WERI-Rb-1 (cell line): ENCODE results near the gene OTOL1.
"Not testable (repeated sequence)": the region's sequence is repeated elsewhere in the genome, so short reads cannot be mapped to it uniquely, and the experiment has no call there.

ENCODE experiments used
- DNase-seq: peaks from one replicate; pipeline ENCODE4 v3.0.0-alpha.2; 2020
- H3K27ac ChIP-seq: fragments of 250-450 bp; sonication (Bioruptor Pico); 2 replicates; pipeline ENCODE4 v1.5.1; 2020; ENCODE audit warnings: mild to moderate bottlenecking, moderate library complexity
- H3K27me3 ChIP-seq: fragments of 250-450 bp; sonication (Bioruptor Pico); 2 replicates; pipeline ENCODE4 v1.5.1; 2021; ENCODE audit warnings: mild to moderate bottlenecking, low read depth, moderate library complexity; ENCODE audit not compliant: insufficient read depth, severe bottlenecking
- H3K36me3 ChIP-seq: fragments of 250-450 bp; sonication (Bioruptor Pico); 2 replicates; pipeline ENCODE4 v1.5.1; 2020; ENCODE audit warnings: mild to moderate bottlenecking, moderate library complexity
- H3K4me3 ChIP-seq: 2 replicates; pipeline ENCODE4 v1.5.1; 2011; ENCODE audit warnings: low read depth, mild to moderate bottlenecking, control low read depth, low read length
- H3K9me3 ChIP-seq: fragments of 250-450 bp; sonication (Bioruptor Pico); 2 replicates; pipeline ENCODE4 v1.5.1; 2021; ENCODE audit warnings: mild to moderate bottlenecking, moderate library complexity; ENCODE audit not compliant: severe bottlenecking
- TF ChIP-seq, protein P1 (sequence below): IDR thresholded peaks from 2 replicates; pipeline ENCODE4 v1.5.1; 2011; ENCODE audit warnings: low read depth, mild to moderate bottlenecking, control low read depth, inconsistent platforms, low read length

The OTOL1 gene

GRCh38 chr3:161489395-161489794 lies 7.2 kb upstream of the OTOL1 start:
- Histone ChIP-seq H3K9me3 (no peaks in the 10 kb centered on the region), H3K4me3 (no peak overlapping the region), H3K27me3 (no peaks in the 10 kb centered on the region), H3K27ac (no peak overlapping the region), H3K36me3 (no peaks in the 10 kb centered on the region)
- DNase-seq, result no peak
- TF ChIP-seq, protein P1, sequence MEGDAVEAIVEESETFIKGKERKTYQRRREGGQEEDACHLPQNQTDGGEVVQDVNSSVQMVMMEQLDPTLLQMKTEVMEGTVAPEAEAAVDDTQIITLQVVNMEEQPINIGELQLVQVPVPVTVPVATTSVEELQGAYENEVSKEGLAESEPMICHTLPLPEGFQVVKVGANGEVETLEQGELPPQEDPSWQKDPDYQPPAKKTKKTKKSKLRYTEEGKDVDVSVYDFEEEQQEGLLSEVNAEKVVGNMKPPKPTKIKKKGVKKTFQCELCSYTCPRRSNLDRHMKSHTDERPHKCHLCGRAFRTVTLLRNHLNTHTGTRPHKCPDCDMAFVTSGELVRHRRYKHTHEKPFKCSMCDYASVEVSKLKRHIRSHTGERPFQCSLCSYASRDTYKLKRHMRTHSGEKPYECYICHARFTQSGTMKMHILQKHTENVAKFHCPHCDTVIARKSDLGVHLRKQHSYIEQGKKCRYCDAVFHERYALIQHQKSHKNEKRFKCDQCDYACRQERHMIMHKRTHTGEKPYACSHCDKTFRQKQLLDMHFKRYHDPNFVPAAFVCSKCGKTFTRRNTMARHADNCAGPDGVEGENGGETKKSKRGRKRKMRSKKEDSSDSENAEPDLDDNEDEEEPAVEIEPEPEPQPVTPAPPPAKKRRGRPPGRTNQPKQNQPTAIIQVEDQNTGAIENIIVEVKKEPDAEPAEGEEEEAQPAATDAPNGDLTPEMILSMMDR, result no peak

- DNase-seq, H3K4me3 ChIP-seq: not testable (repeated sequence)
Measured at GRCh38 chr3:161490845-161491244, 5.8 kb upstream of the OTOL1 start.

DNA sequence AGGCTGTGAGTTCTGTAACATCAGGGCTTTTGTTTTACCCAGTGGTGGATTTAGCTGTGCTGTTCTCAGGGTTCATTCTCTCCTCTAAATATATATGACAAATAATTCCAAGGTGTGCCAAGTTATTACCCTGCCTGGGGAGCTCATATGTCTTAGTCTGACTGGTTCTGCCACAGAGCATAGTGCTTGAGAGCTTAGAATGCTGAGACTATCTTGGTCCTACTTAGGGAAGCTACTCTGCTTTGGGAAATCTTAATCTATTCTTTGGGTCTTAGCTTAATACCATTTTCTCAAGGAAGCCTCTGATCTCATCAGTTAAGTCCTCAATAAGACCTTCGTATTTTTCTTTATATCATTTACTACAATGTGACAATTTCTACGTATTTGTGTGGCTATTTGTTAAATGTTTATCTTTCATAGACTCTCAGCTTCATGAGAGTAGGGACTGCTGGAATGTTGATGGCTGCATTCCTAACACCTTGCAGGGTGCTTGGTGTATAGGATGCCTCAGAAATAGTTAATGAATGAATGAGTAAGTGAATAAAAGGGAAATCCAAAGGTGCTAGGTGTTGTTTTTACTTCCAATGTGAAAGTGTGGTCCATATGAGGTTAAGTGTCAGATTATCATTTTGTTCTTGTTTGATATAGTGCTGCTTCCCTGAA lies 1.8 kb downstream of the OTOL1 start:
- Histone ChIP-seq H3K36me3 (no peaks in the 10 kb centered on the region), H3K27me3 (no peaks in the 10 kb centered on the region), H3K27ac (no peak overlapping the region), H3K9me3 (no peaks in the 10 kb centered on the region), H3K4me3 (no peak overlapping the region)
- TF ChIP-seq, protein P1, result no peak
- no peak for DNase-seq

More at GRCh38 chr3:161490845-161491244, 5.8 kb upstream of the OTOL1 start:
- H3K9me3 ChIP-seq, H3K27ac ChIP-seq, H3K36me3 ChIP-seq, H3K27me3 ChIP-seq: not testable (repeated sequence)

GRCh38 chr3:161500068-161500796 lies 3.6 kb downstream of the OTOL1 start:
- Histone ChIP-seq H3K36me3 (no peaks in the 10 kb centered on the region), H3K9me3 (no peaks in the 10 kb centered on the region), H3K4me3 (no peak overlapping the region), H3K27me3 (no peaks in the 10 kb centered on the region), H3K27ac (no peak overlapping the region)
- TF ChIP-seq, protein P1, result no peak
- DNase-seq, result no peak

DNA sequence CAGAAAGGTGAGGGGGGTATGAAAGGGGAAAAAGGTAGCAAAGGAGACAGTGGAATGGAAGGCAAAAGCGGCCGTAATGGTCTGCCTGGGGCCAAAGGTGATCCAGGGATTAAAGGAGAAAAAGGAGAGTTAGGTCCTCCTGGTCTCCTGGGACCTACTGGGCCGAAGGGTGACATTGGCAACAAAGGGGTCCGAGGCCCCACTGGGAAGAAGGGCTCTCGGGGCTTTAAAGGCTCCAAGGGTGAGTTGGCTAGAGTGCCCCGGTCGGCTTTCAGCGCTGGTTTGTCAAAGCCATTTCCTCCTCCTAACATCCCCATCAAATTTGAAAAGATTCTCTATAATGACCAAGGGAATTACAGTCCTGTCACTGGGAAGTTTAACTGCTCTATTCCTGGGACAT lies 6.7 kb downstream of the OTOL1 start:
- no peak for DNase-seq
- TF ChIP-seq, protein P1, result no peak
- no peaks in the 10 kb centered on the region for H3K27me3 ChIP-seq
- no peaks in the 10 kb centered on the region for H3K36me3 ChIP-seq
- H3K27ac ChIP-seq, result no peak overlapping the region
- no peaks in the 10 kb centered on the region for H3K9me3 ChIP-seq
- no peak overlapping the region for H3K4me3 ChIP-seq

GRCh38 chr3:161508852-161509477 lies 12.4 kb downstream of the OTOL1 start:
- TF ChIP-seq, protein P1, result 0 out of 2 replicates have a peak, but pooled peaks have one; percentile 20
- Histone ChIP-seq H3K27me3 (no peaks in the 10 kb centered on the region), H3K36me3 (no peaks in the 10 kb centered on the region), H3K9me3 (no peaks in the 10 kb centered on the region), H3K27ac (no peak overlapping the region), H3K4me3 (no peak overlapping the region)
- no peak for DNase-seq
